Stimulated activated effector memory CD8-positive, alpha-beta T cell treated with anti-CD3 and anti-CD28 coated beads, Interleukin-12 subunit alpha, Interleukin-12 subunit beta, amount 100 ng/mL, for 72 hours (primary cell): ENCODE results near the gene STRA6.
A peak's percentile ranks its signal among the peaks of the same experiment; 100 is the strongest.

Experiments
- ATAC-seq: fragments of 150-1000 bp; cut with Tn5 transposase; 2 replicates; pipeline ENCODE4 v1.10.0; 2021
- DNase-seq, 2 donors: peaks; one replicate each; pipeline ENCODE4 v3.0.0; 2021 to 2022; ENCODE audit warnings: low spot score in 2 of 2
- H3K27ac Mint-ChIP-seq: one replicate; pipeline ENCODE4 v1.8.0; 2022; ENCODE audit warnings: mild to moderate bottlenecking, mixed read lengths
- H3K36me3 Mint-ChIP-seq: one replicate; pipeline ENCODE4 v1.8.0; 2022; ENCODE audit warnings: mild to moderate bottlenecking, mixed read lengths
- H3K4me1 Mint-ChIP-seq: one replicate; pipeline ENCODE4 v1.8.0; 2022; ENCODE audit warnings: mixed read lengths
- H3K4me3 Mint-ChIP-seq: one replicate; pipeline ENCODE4 v1.8.0; 2022; ENCODE audit warnings: mild to moderate bottlenecking, mixed read lengths
- H3K9me3 Mint-ChIP-seq: one replicate; pipeline ENCODE4 v1.8.0; 2022; ENCODE audit warnings: mixed read lengths

Gene STRA6

DNA sequence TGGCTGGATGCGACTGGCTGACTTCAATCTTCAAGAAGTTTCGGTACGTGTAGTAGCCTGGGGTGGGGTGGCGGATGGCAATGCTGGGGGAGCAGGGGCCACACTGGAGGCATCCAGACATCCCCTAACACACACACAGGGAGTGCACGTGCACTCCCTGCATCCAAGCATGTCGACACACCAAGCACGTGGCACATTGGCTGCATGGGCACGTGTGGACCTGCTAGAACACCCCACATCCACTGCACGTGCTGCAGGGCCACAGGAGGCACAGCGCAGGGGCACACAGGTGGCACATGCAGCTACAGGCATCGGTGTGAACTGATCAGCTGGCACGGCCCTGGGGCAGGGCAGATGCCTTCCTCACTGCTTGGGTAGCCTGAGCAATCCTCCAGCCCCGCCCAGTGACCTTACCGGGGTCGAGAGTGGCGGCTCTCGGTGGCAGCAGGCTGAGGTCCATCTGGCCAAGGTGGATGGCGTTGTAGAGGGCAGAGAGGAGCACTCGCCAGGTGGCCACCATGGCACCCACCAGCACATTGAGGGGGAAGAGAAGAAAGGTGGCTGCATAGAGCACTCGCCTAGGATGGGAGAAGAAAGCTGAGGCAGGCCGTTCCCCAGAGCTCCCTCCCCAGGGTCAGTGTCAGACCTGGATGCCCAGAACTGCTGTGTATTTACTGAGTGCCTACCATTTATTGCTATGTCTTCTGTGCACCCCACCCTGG lies 21.5 kb downstream of the STRA6 start:
- no peak overlapping the region for H3K27ac Mint-ChIP-seq
- H3K36me3 Mint-ChIP-seq: no peaks in the 10 kb centered on the region
- no peaks in the 10 kb centered on the region for H3K9me3 Mint-ChIP-seq
- ATAC-seq (no peak), DNase-seq (no peak)
- peaks cover 6% of the 10 kb centered on the region for H3K4me1 Mint-ChIP-seq
- no peak overlapping the region for H3K4me3 Mint-ChIP-seq

DNA sequence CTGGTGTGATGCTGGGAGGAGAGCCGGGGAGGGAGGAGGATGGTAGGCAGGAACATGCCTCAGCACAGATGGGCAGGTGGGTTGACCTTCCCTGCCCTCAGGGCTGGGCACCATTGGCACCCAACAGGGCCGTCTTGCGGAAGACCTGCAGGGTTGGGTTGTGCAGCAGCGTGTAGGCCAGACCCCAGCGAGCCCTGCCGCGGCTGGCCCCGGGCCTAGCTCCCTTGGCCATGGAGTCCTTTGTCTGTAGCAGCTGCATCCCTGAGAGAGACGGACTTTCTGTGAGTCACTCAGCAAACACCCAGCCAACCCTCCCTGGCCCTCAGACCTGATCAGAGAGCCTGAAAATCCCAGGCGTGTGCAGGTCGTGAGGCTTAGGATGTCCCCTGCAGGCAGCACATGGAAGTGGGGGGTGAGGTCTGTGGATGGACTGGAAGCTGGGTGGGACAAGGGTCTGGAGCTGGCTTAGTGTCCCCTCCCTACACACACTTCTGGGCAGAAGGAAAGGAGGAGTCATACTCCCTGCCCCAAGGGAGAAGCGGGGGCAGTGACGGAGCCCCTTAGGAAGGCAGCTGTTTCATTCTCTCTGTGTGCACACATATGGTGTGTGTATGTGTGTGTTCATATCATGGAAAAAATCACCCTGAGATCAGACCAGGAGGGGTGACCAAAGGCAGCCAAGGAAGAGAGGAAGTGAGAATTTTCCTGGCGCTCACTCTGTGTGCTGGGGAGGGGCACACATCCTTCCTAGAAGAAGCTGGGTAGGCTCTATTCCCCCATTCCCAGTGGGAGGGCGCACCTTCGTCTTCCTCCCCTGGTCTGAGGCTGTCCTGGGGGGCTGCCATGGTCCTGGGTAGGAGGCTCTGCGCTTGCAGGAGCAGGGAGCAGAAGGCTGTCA lies 22.4 kb downstream of the STRA6 start:
- no peak for DNase-seq
- ATAC-seq: no peak
- Mint-ChIP-seq H3K4me1 (peaks cover 6% of the 10 kb centered on the region), H3K27ac (no peak overlapping the region), H3K9me3 (no peaks in the 10 kb centered on the region), H3K4me3 (no peak overlapping the region), H3K36me3 (no peaks in the 10 kb centered on the region)

DNA sequence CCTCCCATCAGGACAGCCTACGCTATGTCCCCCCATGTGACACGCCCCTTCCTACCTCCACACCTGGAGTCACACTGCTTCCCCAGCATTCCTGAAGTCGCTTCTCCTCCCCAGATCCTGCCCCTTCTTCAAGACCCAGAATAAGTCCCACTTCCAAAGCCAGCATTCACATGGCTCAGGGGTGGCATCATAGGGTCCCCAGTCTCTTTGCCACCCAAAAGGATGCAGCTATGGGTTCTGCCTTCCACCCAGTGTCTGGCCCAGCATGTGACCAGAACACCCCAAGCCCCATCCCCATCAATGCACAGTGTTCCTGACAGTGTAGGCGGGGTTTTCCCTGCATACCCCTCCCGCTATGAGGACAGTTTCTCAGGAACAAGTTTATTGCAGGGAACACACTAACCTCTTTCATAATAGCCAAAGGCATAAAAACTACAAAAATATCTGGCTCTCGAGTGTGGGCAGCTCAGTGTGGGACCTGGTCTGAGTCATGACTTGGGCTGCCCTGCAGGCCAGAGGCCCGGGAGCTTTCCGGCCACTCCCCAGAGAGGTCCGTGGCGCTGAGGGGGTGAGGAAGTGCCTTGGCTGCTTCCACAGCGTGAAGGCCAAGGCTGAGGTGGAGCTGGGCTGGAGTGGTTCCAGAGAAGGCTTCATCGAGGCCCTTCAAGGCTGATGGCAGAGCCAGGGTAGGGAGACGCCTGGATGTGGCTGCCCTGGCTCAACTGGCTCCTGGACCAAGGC lies 23.3 kb downstream of the STRA6 start:
- ATAC-seq (no peak), DNase-seq (no peak)
- Mint-ChIP-seq H3K4me1 (peaks cover 6% of the 10 kb centered on the region), H3K27ac (peak overlapping the region; percentile 27), H3K4me3 (no peak overlapping the region), H3K9me3 (no peaks in the 10 kb centered on the region), H3K36me3 (no peaks in the 10 kb centered on the region)

- DNase-seq (no peak), ATAC-seq (no peak)
- peaks cover 6% of the 10 kb centered on the region for H3K4me1 Mint-ChIP-seq
- H3K4me3 Mint-ChIP-seq: no peak overlapping the region
- no peaks in the 10 kb centered on the region for H3K9me3 Mint-ChIP-seq
- no peaks in the 10 kb centered on the region for H3K36me3 Mint-ChIP-seq
- H3K27ac Mint-ChIP-seq: peak overlapping the region; percentile 27
Observed at GRCh38 chr15:74178326-74179100, 24.1 kb downstream of the STRA6 start.

- DNase-seq (no peak), ATAC-seq (no peak)
- Mint-ChIP-seq H3K27ac (no peak overlapping the region), H3K36me3 (no peaks in the 10 kb centered on the region), H3K9me3 (no peaks in the 10 kb centered on the region), H3K4me3 (no peak overlapping the region), H3K4me1 (peaks cover 6% of the 10 kb centered on the region)
Observed at GRCh38 chr15:74176262-74177214, 26.0 kb downstream of the STRA6 start.

DNA sequence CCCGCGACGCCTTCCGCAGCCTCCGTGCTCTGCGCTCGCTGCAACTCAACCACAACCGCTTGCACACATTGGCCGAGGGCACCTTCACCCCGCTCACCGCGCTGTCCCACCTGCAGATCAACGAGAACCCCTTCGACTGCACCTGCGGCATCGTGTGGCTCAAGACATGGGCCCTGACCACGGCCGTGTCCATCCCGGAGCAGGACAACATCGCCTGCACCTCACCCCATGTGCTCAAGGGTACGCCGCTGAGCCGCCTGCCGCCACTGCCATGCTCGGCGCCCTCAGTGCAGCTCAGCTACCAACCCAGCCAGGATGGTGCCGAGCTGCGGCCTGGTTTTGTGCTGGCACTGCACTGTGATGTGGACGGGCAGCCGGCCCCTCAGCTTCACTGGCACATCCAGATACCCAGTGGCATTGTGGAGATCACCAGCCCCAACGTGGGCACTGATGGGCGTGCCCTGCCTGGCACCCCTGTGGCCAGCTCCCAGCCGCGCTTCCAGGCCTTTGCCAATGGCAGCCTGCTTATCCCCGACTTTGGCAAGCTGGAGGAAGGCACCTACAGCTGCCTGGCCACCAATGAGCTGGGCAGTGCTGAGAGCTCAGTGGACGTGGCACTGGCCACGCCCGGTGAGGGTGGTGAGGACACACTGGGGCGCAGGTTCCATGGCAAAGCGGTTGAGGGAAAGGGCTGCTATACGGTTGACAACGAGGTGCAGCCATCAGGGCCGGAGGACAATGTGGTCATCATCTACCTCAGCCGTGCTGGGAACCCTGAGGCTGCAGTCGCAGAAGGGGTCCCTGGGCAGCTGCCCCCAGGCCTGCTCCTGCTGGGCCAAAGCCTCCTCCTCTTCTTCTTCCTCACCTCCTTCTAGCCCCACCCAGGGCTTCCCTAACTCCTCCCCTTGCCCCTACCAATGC lies 27.1 kb downstream of the STRA6 start:
- H3K9me3 Mint-ChIP-seq: no peaks in the 10 kb centered on the region
- no peaks in the 10 kb centered on the region for H3K36me3 Mint-ChIP-seq
- H3K4me1 Mint-ChIP-seq: peaks cover 6% of the 10 kb centered on the region
- ATAC-seq: no peak
- no peak for DNase-seq
- no peak overlapping the region for H3K4me3 Mint-ChIP-seq
- no peak overlapping the region for H3K27ac Mint-ChIP-seq

DNA sequence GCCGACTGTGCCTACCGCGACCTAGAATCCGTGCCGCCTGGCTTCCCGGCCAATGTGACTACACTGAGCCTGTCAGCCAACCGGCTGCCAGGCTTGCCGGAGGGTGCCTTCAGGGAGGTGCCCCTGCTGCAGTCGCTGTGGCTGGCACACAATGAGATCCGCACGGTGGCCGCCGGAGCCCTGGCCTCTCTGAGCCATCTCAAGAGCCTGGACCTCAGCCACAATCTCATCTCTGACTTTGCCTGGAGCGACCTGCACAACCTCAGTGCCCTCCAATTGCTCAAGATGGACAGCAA lies 27.7 kb downstream of the STRA6 start:
- H3K9me3 Mint-ChIP-seq: no peaks in the 10 kb centered on the region
- H3K4me1 Mint-ChIP-seq: peaks cover 6% of the 10 kb centered on the region
- no peak overlapping the region for H3K27ac Mint-ChIP-seq
- H3K36me3 Mint-ChIP-seq: no peaks in the 10 kb centered on the region
- DNase-seq: no peak
- no peak overlapping the region for H3K4me3 Mint-ChIP-seq
- ATAC-seq: no peak

DNA sequence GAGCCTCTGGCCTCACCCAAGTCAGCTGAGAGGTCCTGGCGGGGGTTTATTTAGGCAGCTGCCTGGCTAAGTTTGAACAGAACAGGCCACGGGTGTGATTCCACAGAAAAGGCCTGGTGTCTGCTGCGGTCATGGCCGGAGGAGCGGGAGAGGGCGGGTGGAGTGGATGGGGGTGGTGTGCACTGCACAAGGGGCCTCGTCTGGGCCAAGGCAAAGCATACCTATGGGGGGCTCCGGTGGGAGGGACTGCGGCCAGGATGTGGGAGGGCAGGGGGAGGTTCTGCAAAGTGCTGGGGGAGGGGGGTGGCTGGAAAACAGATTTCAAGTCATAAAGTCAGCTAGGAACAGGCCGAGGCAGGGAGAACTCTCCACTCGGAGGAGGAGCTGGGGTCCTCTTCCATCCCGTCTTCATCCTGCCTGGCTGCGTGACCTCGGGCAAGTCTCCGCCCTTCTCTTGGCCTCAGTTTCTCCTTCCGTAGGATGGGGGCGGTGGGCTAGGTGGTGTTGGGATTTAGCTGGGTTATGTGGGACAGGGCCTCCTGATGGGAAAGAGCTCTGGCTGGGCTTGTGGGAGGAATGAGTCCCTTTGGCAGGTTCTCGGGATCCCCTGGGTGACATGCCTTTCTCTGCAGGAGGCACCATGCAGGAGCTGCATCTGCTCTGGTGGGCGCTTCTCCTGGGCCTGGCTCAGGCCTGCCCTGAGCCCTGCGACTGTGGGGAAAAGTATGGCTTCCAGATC lies 28.2 kb downstream of the STRA6 start:
- DNase-seq (no peak), ATAC-seq (no peak)
- Mint-ChIP-seq H3K36me3 (no peaks in the 10 kb centered on the region), H3K9me3 (no peaks in the 10 kb centered on the region), H3K27ac (no peak overlapping the region), H3K4me3 (no peak overlapping the region), H3K4me1 (peaks cover 5% of the 10 kb centered on the region)

DNA sequence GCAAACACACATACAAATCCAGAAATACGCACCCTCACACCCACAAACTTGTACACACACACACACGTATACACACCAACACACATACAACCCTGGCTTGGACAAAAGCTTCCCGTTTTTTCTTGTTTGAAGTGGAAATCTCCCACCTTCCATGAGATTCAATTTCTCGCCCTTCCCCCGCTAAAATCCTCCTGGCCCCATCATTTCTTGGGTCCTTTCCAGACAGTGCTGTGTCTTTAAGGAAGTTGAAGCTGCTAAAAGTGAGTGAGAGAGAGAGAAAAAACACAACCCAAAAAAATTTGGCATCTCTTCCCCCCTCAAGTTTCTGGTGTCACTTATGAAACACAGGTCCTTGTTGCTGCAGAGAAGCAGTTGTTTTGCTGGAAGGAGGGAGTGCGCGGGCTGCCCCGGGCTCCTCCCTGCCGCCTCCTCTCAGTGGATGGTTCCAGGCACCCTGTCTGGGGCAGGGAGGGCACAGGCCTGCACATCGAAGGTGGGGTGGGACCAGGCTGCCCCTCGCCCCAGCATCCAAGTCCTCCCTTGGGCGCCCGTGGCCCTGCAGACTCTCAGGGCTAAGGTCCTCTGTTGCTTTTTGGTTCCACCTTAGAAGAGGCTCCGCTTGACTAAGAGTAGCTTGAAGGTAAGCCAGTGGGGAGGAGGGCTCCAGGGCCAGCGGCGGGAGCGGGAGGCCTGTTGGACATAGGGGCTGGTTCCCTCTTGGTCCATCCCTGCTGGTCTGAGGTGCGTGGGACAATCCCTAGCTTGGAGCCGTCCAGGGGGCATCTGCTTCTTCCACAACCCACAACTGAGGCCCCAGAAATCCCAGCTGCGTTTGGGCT lies 29.0 kb downstream of the STRA6 start, which contains the start of gene ISLR:
Gene ISLR (plus strand): TSS at position 331 of the 839 bp plus-strand sequence. CDS start 1,149 bp downstream, outside the sequence.
- no peaks in the 10 kb centered on the region for H3K36me3 Mint-ChIP-seq

GRCh38 chr15:74172701-74173379 lies 29.7 kb downstream of the STRA6 start:
- Mint-ChIP-seq H3K4me1 (no peaks in the 10 kb centered on the region), H3K27ac (no peak overlapping the region), H3K4me3 (no peak overlapping the region), H3K9me3 (no peaks in the 10 kb centered on the region), H3K36me3 (no peaks in the 10 kb centered on the region)
- DNase-seq (no peak), ATAC-seq (no peak)

More for the DNA sequence above, 29.0 kb downstream of the STRA6 start, which contains the start of gene ISLR:
- Mint-ChIP-seq H3K4me1 (no peaks in the 10 kb centered on the region), H3K9me3 (no peaks in the 10 kb centered on the region), H3K27ac (no peak within 1 kb of the TSS), H3K4me3 (no peak within 1 kb of the TSS)
- DNase-seq (no peak), ATAC-seq (no peak)

- Mint-ChIP-seq H3K27ac (no peak overlapping the region), H3K36me3 (no peaks in the 10 kb centered on the region), H3K9me3 (no peaks in the 10 kb centered on the region), H3K4me3 (no peak overlapping the region), H3K4me1 (no peaks in the 10 kb centered on the region)
- no peak for ATAC-seq
- no peak for DNase-seq
Observed at GRCh38 chr15:74171965-74172541, 30.5 kb downstream of the STRA6 start.
